ENCODE measurements around the gene ZC3H14.

DNA sequence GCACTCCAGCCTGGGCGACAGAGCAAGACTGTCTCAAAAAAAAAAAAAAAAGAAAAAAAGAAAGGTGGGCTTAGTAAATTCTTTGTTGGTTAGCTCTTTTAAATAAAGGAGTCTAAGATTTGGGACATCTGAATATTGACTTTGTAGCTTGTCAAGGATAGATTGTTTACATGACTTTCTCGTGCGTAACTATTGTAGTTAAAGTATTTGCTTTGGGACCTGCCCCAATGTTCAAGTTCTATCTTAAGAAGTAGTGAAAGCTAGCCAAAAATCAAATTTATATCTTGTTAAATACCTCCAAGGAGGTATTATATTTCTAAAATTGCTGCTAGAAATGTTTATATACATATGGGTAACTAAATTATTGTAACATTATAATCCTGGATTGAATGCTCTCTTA lies 40.4 kb upstream of the ZC3H14 start:
- TF ChIP-seq, protein P1, sequence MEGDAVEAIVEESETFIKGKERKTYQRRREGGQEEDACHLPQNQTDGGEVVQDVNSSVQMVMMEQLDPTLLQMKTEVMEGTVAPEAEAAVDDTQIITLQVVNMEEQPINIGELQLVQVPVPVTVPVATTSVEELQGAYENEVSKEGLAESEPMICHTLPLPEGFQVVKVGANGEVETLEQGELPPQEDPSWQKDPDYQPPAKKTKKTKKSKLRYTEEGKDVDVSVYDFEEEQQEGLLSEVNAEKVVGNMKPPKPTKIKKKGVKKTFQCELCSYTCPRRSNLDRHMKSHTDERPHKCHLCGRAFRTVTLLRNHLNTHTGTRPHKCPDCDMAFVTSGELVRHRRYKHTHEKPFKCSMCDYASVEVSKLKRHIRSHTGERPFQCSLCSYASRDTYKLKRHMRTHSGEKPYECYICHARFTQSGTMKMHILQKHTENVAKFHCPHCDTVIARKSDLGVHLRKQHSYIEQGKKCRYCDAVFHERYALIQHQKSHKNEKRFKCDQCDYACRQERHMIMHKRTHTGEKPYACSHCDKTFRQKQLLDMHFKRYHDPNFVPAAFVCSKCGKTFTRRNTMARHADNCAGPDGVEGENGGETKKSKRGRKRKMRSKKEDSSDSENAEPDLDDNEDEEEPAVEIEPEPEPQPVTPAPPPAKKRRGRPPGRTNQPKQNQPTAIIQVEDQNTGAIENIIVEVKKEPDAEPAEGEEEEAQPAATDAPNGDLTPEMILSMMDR (IDR thresholded peaks at IDR 0.05; ENCODE audit: poor library complexity) = no peak
- TF ChIP-seq EZH2 (IDR thresholded peaks at IDR 0.05; ENCODE audit: borderline replicate concordance) (no peak), EZH2phosphoT487 (IDR thresholded peaks at IDR 0.05; ENCODE audit: low read depth, severe bottlenecking, unreplicated experiment) (no peak)
